ENCODE measurements around the gene RFWD3. TPM values are rescaled to one million over a fixed set of nuclear protein-coding genes. Genes with fewer than 3 reads are reported as not detected.
A peak's percentile ranks its signal among the peaks of the same experiment; 100 is the strongest.

RFWD3 gene
- total and polyA plus RNA-seq, 2 of the 13 experiments (the other 11 are each of a cell fraction or from before 2014, with no cell fraction given), result 23.4 to 62.6 TPM

GRCh38 chr16:74700438-74701225, 34.0 kb upstream of the RFWD3 start, which contains the start of gene MLKL (continued):
- TF ChIP-seq BCLAF1 (IDR thresholded peaks at IDR 0.05) (no peak), ISX (CRISPR knock-in tag; conservative IDR thresholded peaks at IDR 0.05) (no peak), HNRNPK (IDR thresholded peaks at IDR 0.05; ENCODE audit: low read depth, low read length, poor library complexity, severe bottlenecking) (peak; percentile 45), SAP130 (CRISPR knock-in tag; IDR thresholded peaks at IDR 0.05; ENCODE audit: low read depth) (peak; percentile 91), SRY (CRISPR knock-in tag; IDR thresholded peaks at IDR 0.05) (peak; percentile 60; the same call in 1 of the 2 replicates), POLR2A (IDR thresholded peaks at IDR 0.05; ENCODE audit: insufficient read depth in 1 of 2, low read depth in 2 of 2, low read length in 2 of 2) (peak; percentile 79 to 89), AKAP8 (CRISPR knock-in tag; IDR thresholded peaks at IDR 0.05) (0 out of 2 replicates have a peak, but pooled peaks have one; percentile 41), JARID2 (CRISPR knock-in tag; IDR thresholded peaks at IDR 0.05; ENCODE audit: insufficient replicate concordance) (peak; percentile 20), HOXA7 (CRISPR knock-in tag; IDR thresholded peaks at IDR 0.05) (no peak), ZNF296 (CRISPR knock-in tag; conservative IDR thresholded peaks at IDR 0.05) (no peak), KMT2A (CRISPR knock-in tag; IDR thresholded peaks at IDR 0.05) (peak; percentile 95), HDAC1 (CRISPR knock-in tag; IDR thresholded peaks at IDR 0.05) (peak; percentile 91), ISL2 (CRISPR knock-in tag; IDR thresholded peaks at IDR 0.05) (peak; percentile 80), HOXA5 (CRISPR knock-in tag; IDR thresholded peaks at IDR 0.05) (peak; percentile 75), ZNF646 (CRISPR knock-in tag; IDR thresholded peaks at IDR 0.05) (no peak), MXD3 (CRISPR knock-in tag; IDR thresholded peaks at IDR 0.05) (peak; percentile 92), TCF7 (IDR thresholded peaks at IDR 0.05; ENCODE audit: low read depth) (no peak), REPIN1 (CRISPR knock-in tag; IDR thresholded peaks at IDR 0.05; ENCODE audit: borderline replicate concordance, low read depth) (no peak), ZNF484 (CRISPR knock-in tag; IDR thresholded peaks at IDR 0.05; ENCODE audit: borderline replicate concordance, low read depth) (no peak), ZFX (CRISPR knock-in tag; IDR thresholded peaks at IDR 0.05; ENCODE audit: low read depth) (peak; percentile 79)

Data from HepG2 (cell line).